ENCODE results near the gene PRSS22. TPM values are rescaled to one million over a fixed set of nuclear protein-coding genes. Genes with fewer than 3 reads are reported as not detected.

Gene PRSS22
- total RNA-seq, 1 donor from 2014 or later = not detected

- DNase-seq (ENCODE audit: low spot score in 2 of 2) = no peak
- no peak for TF ChIP-seq CTCF (IDR thresholded peaks at IDR 0.05)
- no peak overlapping the region for H3K27ac ChIP-seq
- H3K36me3 ChIP-seq = no peaks in the 10 kb centered on the region
- H3K4me1 ChIP-seq = no peaks in the 10 kb centered on the region
- no peaks in the 10 kb centered on the region for H3K9me3 ChIP-seq
- no peak overlapping the region for H3K4me3 ChIP-seq
- intact Hi-C loops (cut with DNase I) = no loop called here
- no peaks in the 10 kb centered on the region for H3K27me3 ChIP-seq
These were observed 38.6 kb downstream of the PRSS22 start for GRCh38 chr16:2819179-2819938.

GRCh38 chr16:2818272-2818876, 39.6 kb downstream of the PRSS22 start:
- DNase-seq (ENCODE audit: low spot score in 2 of 2) = no peak
- H3K27me3 ChIP-seq = no peaks in the 10 kb centered on the region
- intact Hi-C loops (cut with DNase I) = no loop called here
- no peaks in the 10 kb centered on the region for H3K36me3 ChIP-seq
- no peak for TF ChIP-seq CTCF (IDR thresholded peaks at IDR 0.05)
- H3K27ac ChIP-seq = no peak overlapping the region
- H3K4me3 ChIP-seq = no peak overlapping the region
- H3K4me1 ChIP-seq = no peaks in the 10 kb centered on the region
- H3K9me3 ChIP-seq = no peaks in the 10 kb centered on the region

DNA sequence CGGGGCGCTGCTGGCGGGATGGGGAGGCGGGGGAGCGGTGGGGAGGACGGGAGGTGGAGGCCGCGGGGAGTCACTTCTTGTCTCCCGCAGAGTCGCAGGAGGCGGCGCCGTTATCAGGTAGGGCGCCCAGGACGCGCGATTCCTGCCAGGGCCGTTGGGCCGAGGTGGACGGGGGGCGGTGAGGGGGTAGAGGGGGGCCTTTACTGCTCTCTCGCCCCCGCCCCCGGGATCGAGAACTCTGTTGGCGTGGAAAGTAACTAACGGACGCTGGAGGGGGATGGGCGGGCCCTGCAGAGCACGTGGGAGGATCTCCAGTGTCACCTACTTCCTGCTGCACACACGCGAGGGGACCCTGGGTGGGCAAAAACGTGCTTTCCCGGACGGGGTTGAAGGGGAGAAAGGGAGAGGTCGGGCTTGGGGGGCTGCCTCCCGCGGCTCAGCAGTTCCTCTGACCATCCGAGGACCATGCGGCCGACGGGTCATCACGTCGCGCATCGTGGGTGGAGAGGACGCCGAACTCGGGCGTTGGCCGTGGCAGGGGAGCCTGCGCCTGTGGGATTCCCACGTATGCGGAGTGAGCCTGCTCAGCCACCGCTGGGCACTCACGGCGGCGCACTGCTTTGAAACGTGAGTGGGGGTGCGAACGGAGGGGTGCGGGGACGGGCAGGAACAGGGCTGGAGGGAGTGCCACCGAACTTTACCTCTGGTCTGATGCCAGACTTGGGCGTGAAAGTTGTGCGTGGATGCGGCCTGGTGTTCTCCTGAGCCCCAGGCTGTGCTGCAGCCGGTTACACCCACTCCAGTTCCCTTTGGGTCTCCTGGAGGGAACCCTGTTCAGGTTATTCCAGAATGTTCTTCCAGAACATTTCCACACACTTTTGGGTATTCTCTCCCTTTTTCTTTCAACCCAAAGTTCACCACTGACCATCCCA, 40.4 kb downstream of the PRSS22 start:
- Histone ChIP-seq H3K4me1 (no peaks in the 10 kb centered on the region), H3K4me3 (peak overlapping the region in 1 of 2 donors; percentile 22)

DNA sequence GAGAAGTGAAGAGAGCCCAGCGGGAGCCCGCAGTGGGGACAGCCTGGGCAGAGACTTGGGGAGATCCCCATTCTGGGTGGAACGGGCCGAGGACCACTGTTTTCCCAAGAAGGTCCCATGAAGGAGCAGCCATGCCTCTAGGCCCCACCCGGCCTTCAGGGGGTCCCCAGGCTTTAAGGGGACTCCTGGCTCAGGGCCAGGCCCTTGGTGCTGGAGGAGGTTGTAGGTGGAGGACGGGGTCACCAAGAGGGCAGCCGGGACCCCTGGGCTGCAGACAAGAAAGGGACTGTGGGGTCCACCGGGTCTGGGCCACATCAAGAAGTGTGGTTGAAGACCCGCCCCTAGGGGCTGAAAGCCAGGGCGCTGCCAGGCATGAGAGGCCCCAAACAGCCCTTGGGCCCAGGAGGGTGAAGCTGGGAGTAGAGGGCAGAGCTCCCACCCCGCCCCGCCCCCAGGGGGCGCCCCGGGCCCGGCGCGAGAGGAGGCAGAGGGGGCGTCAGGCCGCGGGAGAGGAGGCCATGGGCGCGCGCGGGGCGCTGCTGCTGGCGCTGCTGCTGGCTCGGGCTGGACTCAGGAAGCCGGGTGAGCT, 41.1 kb downstream of the PRSS22 start, which contains the start of gene PRSS21:
PRSS21 (plus strand) TSS at position 487 of the 589 bp plus-strand sequence; CDS start at position 519, 32 bp downstream.
- no peaks in the 10 kb centered on the region for H3K36me3 ChIP-seq
- no peaks in the 10 kb centered on the region for H3K27me3 ChIP-seq
- no peak within 1 kb of the TSS for H3K27ac ChIP-seq
- peak within 1 kb of the TSS in 1 of 2 donors; percentile 22 for H3K4me3 ChIP-seq
- TF ChIP-seq CTCF (IDR thresholded peaks at IDR 0.05) = no peak
- no peak for DNase-seq (ENCODE audit: low spot score in 2 of 2)
- H3K9me3 ChIP-seq = no peaks in the 10 kb centered on the region
- H3K4me1 ChIP-seq = peaks cover 0 to 5% of the 10 kb centered on the region in 2 donors
- intact Hi-C loops (cut with DNase I) = no loop called here

More for the DNA sequence above, 40.4 kb downstream of the PRSS22 start:
- no peak for DNase-seq (ENCODE audit: low spot score in 2 of 2)
- intact Hi-C loops (cut with DNase I) = no loop called here
- Histone ChIP-seq H3K27ac (no peak overlapping the region), H3K9me3 (no peaks in the 10 kb centered on the region), H3K27me3 (no peaks in the 10 kb centered on the region), H3K36me3 (no peaks in the 10 kb centered on the region)
- TF ChIP-seq CTCF (IDR thresholded peaks at IDR 0.05) = no peak

DNA sequence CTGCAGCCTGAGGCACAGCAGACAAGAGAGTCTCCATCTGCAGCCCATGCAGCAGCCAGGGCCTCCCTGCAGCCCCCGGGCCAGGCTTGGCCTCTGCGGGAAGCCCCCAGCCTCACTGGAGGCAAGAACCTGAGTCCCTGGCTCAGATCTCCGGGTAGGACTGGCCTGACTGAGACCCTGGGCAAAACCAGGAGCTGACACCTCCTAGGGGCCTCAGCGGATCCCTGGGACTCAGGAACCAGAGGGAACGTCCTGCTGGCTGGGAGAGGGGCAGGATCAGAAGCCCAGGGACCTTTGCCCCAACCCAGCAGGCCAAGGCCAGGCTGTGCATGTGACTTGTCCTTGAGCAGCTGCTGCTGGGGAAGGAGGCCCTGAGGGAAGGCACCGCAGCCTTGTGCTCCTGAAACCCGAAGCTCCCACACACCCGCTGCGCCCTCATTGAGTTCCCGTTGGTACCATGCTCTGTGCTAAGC, 42.6 kb downstream of the PRSS22 start:
- intact Hi-C loops (cut with DNase I) = no loop called here
- Histone ChIP-seq H3K27ac (no peak overlapping the region), H3K4me1 (peaks cover 0 to 5% of the 10 kb centered on the region in 2 donors), H3K27me3 (no peaks in the 10 kb centered on the region), H3K9me3 (no peaks in the 10 kb centered on the region), H3K4me3 (no peak overlapping the region), H3K36me3 (no peaks in the 10 kb centered on the region)
- no peak for TF ChIP-seq CTCF (IDR thresholded peaks at IDR 0.05)
- DNase-seq (ENCODE audit: low spot score in 2 of 2) = no peak
